GM21529 (cell line): ENCODE data around the gene ARF1.
A peak's percentile ranks its signal among the peaks of the same experiment; 100 is the strongest.

ENCODE experiments used
- ATAC-seq: cut with Tn5 transposase; IDR thresholded peaks from one replicate; pipeline ENCODE4 v1.9.1; 2021; ENCODE audit not compliant: unreplicated experiment

Gene ARF1

DNA sequence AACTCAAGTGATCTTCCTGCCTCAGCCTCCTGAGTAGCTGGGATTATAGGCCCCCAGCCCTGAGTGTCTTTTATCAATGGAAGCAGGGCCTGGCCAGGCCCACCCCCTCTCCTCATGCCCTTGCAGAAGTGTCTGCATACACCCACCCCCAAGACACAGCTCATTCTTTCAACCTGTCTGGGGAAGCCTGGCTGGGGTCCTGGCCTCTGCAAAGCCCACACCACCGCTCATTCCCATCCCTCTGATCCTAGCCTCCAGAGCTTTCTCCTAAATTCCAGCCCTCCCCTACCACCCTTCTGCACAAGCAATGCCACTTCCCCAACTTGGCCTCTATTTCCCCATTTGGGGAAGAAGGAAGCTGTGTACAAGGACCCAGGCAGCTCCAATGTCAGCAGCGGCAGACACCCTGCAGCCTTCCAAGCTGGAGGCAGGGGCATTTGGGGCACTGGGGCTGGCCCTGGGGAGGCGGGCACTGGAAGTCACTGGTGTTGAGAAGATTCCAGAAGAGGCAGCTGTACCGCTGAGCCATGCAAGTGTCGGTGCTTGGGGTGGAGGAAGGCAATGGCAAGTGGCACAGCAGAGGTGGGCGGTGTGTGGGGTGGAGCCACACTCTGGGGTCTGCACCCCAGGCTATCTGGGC lies 33.7 kb upstream of the ARF1 start:
- no peak for ATAC-seq

DNA sequence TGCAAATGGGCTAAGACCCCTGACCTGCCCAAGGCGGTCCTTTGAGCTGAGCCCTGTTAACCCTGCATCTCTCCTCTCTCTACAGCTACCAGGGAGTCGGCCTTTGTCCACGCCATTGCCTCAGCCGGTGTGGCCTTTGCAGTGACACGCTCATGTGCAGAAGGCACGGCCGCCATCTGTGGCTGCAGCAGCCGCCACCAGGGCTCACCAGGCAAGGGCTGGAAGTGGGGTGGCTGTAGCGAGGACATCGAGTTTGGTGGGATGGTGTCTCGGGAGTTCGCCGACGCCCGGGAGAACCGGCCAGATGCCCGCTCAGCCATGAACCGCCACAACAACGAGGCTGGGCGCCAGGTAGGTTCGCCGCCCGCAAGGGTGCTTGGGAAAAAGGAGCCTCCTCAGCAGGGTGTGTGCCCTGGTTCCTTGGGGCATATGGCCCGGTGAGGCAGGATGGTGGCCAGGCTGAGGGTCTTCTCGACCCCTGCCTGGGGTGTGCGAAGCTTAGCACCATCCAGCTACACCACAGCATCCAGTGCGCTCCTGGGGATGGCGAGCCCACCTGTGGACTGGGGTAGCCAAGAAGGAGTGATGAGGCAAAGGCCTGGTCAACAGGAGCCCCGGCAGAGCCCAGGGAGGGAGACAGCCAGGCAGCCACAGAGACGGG lies 31.8 kb upstream of the ARF1 start:
- ATAC-seq: no peak

DNA sequence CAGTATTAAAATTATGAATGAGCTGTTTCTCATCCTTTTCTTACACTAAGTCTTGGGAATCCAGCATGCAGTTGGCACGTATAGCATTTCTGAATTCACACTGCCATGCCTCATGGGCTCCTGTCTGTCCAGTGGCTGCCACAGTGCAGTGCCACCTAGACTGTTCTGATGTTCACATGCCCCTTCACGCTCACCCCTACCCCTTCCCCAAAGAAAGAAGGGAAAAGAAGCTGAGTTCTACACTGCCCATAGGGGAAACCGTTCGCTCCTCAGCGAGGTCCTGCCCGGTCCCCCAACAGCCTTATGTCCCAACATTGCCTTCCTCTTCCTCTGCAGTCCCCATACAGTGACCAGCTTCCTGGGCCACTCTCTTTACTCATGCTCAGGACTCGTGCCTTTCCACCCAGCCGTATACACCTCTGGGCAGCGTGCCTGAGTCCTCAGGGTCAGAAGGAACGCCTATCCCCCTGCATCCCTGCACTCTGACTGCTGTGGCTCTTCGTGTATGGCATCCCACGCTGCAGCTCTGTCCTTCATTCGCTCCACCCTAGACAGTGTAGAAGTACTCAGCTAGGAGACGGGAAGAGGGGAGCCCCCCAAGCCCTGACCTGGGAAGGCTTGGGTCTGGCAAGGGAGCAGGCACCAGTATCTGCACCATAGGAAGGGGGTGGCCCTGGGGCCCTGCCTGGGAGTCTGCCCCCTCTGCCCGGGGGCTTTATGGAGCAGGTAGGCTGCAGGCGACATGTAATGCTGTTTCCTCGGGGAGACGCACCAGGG lies 24.1 kb upstream of the ARF1 start:
- ATAC-seq: no peak

DNA sequence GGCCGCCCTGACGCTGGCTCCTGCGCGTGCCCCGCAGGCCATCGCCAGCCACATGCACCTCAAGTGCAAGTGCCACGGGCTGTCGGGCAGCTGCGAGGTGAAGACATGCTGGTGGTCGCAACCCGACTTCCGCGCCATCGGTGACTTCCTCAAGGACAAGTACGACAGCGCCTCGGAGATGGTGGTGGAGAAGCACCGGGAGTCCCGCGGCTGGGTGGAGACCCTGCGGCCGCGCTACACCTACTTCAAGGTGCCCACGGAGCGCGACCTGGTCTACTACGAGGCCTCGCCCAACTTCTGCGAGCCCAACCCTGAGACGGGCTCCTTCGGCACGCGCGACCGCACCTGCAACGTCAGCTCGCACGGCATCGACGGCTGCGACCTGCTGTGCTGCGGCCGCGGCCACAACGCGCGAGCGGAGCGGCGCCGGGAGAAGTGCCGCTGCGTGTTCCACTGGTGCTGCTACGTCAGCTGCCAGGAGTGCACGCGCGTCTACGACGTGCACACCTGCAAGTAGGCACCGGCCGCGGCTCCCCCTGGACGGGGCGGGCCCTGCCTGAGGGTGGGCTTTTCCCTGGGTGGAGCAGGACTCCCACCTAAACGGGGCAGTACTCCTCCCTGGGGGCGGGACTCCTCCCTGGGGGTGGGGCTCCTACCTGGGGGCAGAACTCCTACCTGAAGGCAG lies 23.4 kb upstream of the ARF1 start:
- ATAC-seq: peak; percentile 12

DNA sequence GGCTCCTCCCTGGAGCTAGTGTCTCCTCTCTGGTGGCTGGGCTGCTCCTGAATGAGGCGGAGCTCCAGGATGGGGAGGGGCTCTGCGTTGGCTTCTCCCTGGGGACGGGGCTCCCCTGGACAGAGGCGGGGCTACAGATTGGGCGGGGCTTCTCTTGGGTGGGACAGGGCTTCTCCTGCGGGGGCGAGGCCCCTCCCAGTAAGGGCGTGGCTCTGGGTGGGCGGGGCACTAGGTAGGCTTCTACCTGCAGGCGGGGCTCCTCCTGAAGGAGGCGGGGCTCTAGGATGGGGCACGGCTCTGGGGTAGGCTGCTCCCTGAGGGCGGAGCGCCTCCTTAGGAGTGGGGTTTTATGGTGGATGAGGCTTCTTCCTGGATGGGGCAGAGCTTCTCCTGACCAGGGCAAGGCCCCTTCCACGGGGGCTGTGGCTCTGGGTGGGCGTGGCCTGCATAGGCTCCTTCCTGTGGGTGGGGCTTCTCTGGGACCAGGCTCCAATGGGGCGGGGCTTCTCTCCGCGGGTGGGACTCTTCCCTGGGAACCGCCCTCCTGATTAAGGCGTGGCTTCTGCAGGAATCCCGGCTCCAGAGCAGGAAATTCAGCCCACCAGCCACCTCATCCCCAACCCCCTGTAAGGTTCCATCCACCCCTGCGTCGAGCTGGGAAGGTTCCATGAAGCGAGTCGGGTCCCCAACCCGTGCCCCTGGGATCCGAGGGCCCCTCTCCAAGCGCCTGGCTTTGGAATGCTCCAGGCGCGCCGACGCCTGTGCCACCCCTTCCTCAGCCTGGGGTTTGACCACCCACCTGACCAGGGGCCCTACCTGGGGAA lies 22.7 kb upstream of the ARF1 start:
- peak; percentile 43 for ATAC-seq

DNA sequence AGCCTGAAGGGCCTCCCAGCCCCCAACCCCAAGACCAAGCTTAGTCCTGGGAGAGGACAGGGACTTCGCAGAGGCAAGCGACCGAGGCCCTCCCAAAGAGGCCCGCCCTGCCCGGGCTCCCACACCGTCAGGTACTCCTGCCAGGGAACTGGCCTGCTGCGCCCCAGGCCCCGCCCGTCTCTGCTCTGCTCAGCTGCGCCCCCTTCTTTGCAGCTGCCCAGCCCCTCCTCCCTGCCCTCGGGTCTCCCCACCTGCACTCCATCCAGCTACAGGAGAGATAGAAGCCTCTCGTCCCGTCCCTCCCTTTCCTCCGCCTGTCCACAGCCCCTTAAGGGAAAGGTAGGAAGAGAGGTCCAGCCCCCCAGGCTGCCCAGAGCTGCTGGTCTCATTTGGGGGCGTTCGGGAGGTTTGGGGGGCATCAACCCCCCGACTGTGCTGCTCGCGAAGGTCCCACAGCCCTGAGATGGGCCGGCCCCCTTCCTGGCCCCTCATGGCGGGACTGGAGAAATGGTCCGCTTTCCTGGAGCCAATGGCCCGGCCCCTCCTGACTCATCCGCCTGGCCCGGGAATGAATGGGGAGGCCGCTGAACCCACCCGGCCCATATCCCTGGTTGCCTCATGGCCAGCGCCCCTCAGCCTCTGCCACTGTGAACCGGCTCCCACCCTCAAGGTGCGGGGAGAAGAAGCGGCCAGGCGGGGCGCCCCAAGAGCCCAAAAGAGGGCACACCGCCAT lies 21.9 kb upstream of the ARF1 start:
- no peak for ATAC-seq

DNA sequence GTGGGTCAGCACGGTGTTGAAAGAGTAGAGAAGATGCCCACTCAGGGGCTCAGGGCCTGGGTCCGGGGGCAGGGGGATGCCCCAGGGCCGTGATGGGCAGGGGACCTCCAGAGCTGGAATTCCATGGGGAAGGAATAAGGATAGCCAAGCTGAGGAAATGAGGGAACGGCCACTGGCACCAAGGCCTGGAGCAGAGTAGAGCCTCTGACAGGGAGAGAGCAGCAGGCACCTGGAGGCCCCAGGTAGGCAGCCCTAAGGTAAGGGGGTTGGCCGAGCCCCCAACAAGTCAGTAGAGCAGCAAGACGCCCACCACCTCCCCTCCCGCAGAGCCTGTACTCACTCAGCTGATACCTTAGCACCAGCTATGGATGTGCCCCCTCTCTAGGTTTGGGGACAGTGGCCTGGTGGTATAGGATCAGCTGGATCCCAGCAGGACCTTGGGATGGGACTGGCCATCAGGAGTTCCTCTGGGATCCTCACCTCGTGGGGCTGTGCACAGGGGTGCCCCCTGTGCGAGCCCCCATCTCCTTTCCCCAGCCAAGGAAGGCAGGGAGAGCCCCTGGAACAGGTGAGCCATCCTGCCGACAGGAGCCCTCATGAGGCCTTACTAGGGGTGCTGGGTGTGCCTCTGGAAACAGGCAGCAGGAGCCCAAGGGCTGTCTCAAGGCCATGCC lies 21.0 kb upstream of the ARF1 start:
- ATAC-seq: no peak

DNA sequence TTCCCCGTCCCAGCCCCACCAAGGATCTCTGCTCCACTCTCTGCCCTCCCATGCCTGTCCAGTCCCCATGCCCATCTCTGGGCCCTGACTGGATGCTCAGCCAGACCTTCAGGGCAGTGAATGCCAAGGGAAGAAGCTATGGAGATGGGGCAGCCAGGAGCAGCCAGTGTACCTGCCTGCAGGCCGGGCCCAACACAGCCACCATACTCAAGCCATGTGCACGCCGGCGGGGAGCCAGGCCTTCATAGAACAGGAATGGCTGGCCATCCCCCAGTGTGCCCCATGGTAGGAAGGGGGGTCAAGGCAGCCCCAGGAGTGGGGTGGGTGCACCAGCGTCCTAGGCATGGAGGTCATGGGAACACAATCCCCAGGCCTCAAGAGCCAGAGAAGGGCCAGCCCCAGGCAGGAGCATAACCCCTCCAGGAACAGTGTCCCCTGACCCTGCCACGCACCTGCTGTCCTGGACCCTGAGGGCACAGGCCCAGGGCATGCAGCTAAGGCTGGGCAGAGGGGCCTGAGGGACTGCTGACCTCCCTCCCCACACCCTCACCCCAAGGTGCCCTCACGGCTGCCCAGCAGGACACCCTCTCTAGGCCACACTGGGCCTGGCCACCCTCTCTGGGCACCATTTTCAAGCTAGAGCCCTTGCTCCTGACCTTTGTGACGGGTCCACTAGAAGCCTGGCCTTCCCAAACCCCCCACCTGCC lies 20.3 kb upstream of the ARF1 start:
- no peak for ATAC-seq

DNA sequence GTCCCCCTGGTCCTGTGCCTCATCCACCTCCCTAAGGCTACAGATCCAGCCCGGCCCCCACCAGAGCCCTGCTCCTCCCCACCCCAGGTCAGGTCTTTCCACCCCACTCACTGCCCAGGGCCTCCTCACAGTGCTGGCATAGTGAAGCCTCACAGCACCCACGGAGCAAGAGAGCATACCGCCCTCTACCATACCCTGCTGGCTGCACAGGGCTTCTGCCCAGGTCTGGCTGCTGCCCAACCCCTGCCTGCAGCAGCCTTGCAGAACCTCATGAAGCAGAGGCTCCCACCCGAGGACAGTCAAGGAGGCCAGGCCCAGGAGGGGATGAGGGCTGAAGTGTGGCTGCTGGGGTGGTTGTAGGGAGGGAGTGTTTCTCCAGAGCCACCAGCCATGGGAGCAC lies 19.7 kb upstream of the ARF1 start:
- ATAC-seq: no peak

DNA sequence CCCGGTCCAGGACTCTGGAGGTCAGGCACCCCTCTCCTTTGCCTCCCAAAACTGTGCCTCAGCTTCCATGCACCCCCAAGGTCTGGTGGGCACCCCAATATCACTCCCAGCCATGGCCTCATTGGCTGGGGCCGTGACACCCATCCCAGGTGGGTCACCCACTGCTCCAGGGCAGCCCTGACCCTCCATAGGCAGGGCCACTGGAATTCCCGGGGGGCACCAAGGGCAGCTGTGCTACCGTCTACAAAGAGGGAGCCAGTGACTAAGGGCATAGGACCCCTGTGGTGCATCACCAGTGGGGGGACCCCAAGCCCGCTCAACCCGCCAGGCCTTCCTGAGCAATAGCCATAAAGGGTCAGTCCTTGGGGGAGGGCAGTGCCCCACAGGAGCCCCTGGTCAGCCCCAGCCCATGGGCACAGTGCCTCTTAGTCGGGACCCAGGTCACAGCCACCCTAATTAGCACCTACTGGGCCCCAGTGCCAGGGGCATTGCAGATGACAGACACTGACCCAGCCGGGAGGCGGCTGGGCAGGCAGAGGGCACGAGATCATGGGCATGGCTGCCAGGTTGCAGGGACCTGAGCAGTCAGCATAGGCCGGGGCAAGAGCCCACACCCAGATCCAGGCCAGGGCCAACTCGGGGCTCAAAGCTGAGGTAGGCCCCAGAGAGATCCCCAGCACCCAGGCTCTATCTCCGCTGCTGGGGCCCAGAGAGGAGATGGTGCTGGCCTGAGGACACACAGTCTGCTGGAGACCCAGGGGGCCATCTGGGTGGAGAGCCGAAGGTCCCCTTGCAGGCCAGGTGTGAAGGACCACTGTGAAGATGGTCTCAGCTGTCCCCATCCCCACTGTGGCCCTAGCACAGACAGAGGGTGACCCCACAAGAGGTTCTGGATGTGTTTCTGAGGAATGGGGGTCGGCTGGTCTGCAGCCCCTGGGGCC lies 19.0 kb upstream of the ARF1 start:
- no peak for ATAC-seq

DNA sequence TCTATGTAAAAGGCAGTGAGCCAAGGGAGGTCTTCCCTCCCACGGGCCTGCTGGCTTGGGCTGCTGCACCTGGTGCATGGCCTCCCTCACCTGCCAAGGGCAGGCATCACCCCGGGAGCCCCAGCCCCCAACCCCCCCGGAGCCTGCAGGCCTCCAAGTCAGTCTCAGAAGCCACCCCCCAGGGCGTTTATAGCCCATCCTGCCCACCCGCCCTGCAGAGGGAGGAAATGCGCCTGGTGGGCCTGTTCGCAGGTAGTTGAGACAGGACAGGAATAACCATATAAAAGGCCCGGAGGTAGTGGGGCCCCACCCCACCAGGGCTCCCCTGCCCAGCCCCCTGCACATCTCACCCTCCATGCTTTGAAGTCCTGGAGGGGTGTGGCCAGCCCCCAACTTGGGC lies 18.2 kb upstream of the ARF1 start:
- ATAC-seq: no peak

DNA sequence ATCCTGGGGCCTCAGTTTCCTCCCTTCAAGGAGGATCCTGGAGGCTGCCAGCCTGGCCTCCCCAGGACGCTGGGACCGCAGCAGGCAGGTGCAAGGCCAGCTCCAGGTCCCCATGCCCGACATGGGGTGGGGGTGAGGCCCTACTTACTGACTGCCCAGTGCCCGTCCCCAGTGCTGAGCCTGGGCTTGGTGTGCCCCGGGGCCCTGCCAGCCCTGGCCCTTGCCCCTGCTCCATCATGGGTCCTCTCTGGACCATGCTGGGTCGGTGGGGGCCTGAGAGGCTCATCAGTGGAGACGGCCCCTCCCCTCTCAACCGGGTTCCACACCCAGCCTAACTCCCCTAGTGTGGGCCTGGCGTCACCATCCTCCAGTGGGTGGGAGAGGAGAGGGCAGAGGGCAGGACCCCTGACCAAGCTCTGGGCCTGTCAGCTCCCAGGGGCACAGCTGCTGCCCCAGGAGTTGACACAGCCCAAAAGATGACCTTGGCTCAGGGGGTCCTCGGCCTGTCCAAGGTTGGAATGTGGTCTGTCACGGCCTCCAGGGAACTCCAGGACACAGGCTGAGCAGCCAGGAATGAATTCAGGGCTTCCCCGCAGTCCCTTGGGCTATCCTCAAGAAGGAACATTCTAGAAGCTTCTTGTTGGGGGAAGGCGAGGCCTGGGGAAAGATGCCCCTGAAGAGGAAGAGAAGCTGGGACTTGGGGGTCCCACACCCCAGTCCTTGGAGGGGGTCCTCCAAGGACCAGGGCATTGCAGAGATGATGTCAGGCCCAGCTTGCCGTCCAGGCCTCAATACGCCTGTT lies 17.6 kb upstream of the ARF1 start:
- no peak for ATAC-seq

DNA sequence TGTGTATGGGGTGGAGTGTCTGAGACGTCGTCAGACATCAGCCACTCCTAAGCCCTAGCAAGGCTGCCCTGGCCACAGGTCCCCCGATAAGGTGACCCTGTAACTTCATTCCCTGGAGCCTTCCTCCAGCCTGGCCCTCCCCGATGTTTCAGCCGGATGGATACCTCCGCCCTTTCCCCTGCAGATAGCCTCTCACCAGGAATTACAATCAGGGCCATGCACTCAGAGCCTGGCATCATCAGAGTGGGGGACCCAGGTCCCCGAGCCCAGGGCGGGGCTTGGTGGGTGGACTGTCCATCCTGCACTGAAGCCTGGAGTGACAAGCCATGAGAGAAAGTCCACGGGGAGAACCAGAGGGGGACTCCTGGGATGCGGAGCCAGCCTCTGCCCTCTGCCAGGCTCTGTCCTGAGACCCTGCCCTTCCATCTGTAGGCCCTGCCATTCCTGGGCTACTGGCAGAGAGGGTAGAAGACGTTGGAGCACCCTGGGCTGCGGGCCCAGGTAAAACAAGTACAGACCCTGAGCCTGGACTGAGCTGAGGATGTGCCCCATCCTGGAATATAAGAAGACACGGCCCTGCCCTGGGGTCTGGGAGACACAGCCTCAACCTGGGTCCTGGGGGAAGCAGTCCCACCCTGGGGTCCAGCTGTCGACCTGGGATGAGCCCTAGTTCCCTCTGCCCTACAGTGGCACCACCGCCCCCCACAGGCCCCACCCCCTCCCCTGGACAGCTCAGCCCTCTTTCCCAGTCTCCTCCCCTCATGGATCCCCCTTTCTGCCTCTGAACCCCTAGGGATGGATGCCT lies 16.8 kb upstream of the ARF1 start:
- ATAC-seq: no peak

DNA sequence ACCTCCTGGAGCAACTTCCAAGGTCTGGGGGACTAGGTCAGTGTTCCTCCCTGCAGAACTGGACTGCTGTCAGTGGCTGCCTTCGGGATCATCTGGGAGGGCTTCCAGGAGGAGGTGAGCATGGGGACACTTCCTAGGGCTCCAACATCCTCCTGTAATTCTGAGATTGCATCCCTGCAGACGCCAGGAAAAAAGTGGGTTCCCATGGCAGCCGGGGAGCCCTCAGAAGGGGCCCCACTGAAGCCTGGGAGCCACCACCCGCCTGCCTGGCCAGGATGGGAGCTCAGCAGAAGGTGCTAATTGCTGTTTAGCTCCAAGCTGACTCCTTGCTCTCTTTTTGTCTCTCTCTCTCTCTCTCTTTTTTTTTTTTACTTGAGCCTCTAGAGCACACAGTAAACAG lies 16.1 kb upstream of the ARF1 start:
- no peak for ATAC-seq

DNA sequence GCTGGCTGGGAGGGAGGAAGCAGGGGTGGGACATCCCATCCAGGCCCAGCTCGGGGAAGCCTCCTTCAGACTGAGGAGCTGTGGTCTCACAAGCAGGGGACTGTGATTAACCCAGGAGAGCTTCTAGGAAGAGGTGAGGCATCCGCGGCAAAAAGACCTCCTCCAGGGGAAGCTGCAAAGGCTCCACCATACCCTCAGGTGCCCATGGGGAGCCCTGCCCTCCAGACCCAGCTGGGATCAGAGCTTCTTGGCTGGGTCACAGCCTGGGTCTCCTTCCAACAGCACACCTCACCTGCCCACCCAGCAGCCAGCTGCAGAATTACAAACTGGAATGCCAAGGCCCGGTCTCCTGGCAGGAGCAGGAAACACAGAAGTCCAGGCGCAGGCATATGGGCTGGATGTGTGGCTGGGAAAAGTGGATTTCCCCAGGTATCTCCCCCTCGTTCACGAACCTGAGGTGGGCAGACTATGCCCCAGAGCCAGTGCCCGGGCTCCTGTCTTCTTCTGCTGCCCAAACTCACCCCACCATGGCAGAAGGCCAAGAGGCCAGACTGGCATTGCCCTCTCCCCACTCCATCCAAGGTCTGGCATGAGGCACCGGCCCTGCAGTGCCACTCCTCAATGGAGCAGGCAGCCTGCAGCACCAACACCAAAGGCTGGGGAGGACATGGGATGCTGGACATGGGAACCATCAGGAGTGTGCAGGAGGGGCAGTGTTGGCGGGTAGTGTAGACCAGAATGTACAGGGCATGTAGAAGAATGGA lies 15.4 kb upstream of the ARF1 start:
- no peak for ATAC-seq

DNA sequence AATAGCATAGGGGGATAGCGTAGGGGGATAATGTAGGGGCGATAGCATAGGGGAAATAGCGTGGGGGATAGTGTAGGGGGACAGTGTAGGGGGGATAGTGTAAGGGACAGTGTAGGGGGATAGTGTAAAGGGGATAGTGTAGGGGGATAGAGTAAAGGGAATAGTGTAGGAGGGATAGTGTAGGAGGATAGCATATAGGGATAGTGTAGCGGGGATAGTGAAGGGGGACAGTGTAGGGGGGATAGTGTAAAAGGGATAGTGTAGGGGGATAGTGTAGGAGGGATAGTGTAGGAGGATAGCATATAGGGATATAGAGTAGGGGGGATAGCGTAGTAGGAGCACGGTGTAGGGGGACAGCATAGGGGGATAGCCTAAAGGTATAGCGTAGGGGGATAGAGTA lies 14.1 kb upstream of the ARF1 start:
- ATAC-seq: no peak
